Prostate gland (tissue), 2 donors: ENCODE measurements around the gene CEP131.
"Not testable (repeated sequence)": the region's sequence is repeated elsewhere in the genome, so short reads cannot be mapped to it uniquely, and the experiment has no call there.

Experiments used
- POLR2AphosphoS5 ChIP-seq: sonication (generic); formaldehyde crosslinking; IDR thresholded peaks from one replicate; pipeline ENCODE4 v1.6.1; 2017; ENCODE audit warnings: antibody characterized with exemption
- TF ChIP-seq, protein P1 (sequence below), 4 experiments: fragments of 200-600 bp in 2 of 4; fragments of 450-650 bp in 2 of 4; sonication (generic) in 2 of 4; IDR thresholded peaks; 1 replicate in 3 of 4; 2 replicates in 1 of 4; pipeline ENCODE4 v1.5.1; 2016 to 2019; ENCODE audit warnings: antibody characterized with exemption in 4 of 4, mild to moderate bottlenecking in 2 of 4, moderate library complexity in 2 of 4

DNA sequence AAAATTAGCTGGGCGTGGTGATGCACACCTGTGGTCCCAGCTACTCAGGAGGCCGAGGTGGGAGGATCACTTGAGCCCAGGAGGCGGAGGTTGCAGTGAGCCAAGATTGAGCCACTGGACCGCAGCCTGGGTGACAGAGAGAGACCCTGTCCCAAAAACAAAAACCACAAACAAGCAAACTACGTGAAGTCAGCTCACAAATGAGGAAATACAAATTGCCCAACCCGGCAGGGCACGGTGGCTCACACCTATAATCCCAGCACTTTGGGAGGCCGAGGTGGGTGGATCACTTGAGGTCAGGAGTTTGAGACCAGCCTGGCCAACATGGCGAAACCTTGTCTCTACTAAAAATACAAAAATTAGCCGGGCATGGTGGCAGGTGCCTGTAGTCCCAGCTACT, 76.6 kb downstream of the CEP131 start:
- TF ChIP-seq, protein P1, sequence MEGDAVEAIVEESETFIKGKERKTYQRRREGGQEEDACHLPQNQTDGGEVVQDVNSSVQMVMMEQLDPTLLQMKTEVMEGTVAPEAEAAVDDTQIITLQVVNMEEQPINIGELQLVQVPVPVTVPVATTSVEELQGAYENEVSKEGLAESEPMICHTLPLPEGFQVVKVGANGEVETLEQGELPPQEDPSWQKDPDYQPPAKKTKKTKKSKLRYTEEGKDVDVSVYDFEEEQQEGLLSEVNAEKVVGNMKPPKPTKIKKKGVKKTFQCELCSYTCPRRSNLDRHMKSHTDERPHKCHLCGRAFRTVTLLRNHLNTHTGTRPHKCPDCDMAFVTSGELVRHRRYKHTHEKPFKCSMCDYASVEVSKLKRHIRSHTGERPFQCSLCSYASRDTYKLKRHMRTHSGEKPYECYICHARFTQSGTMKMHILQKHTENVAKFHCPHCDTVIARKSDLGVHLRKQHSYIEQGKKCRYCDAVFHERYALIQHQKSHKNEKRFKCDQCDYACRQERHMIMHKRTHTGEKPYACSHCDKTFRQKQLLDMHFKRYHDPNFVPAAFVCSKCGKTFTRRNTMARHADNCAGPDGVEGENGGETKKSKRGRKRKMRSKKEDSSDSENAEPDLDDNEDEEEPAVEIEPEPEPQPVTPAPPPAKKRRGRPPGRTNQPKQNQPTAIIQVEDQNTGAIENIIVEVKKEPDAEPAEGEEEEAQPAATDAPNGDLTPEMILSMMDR (IDR thresholded peaks at IDR 0.05) = not testable (repeated sequence)
- not testable (repeated sequence) for TF ChIP-seq POLR2AphosphoS5
